CD1c-positive myeloid dendritic cell (primary cell): ENCODE measurements around the gene TRPV4.

ENCODE experiments used
- DNase-seq: peaks from one replicate; pipeline ENCODE4 v3.0.0-alpha.2; 2016; ENCODE audit errors: extremely low spot score

Gene TRPV4

GRCh38 chr12:109739747-109740693, 93.2 kb downstream of the TRPV4 start:
- no peak for DNase-seq

- no peak for DNase-seq
These were observed 94.1 kb downstream of the TRPV4 start for GRCh38 chr12:109738878-109739665.

GRCh38 chr12:109738209-109738608, 95.0 kb downstream of the TRPV4 start:
- DNase-seq: no peak

GRCh38 chr12:109737631-109738030, 95.6 kb downstream of the TRPV4 start:
- no peak for DNase-seq

GRCh38 chr12:109737126-109737525, 96.1 kb downstream of the TRPV4 start:
- DNase-seq: no peak

- peak; percentile 32 for DNase-seq
These were observed 96.6 kb downstream of the TRPV4 start for GRCh38 chr12:109736552-109737108.

- DNase-seq: no peak
These were observed 97.2 kb downstream of the TRPV4 start for GRCh38 chr12:109735825-109736551.

GRCh38 chr12:109735051-109735521, 98.1 kb downstream of the TRPV4 start:
- DNase-seq: no peak

GRCh38 chr12:109734219-109735000, 98.8 kb downstream of the TRPV4 start:
- no peak for DNase-seq
